HG03095 (cell line): Measurements from ENCODE around the gene ILK.

ENCODE experiments used
- ATAC-seq: cut with Tn5 transposase; IDR thresholded peaks from one replicate; pipeline ENCODE4 v1.9.1; 2021; ENCODE audit warnings: moderate library complexity; ENCODE audit not compliant: unreplicated experiment

The ILK gene

GRCh38 chr11:6633422-6634408 is 30.1 kb downstream of the ILK start:
- no peak for ATAC-seq

DNA sequence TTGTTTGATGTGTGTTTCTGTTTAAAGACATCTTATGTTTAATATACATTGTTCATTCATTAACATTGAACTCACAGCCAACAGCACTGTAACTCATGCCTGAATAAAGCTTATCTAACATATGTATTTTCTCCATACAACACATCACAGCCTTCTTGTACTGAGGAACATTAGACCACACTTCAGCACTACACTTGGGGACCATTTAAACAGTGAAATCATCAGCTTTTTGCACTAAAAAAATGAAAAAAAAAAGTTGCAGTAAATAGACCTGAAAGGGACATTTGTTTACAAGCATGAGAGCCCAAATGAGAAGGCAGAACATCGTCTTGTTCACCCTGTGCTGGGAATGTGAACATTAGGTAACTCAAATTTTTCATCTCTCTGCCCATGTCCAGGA is 31.0 kb downstream of the ILK start:
- no peak for ATAC-seq

DNA sequence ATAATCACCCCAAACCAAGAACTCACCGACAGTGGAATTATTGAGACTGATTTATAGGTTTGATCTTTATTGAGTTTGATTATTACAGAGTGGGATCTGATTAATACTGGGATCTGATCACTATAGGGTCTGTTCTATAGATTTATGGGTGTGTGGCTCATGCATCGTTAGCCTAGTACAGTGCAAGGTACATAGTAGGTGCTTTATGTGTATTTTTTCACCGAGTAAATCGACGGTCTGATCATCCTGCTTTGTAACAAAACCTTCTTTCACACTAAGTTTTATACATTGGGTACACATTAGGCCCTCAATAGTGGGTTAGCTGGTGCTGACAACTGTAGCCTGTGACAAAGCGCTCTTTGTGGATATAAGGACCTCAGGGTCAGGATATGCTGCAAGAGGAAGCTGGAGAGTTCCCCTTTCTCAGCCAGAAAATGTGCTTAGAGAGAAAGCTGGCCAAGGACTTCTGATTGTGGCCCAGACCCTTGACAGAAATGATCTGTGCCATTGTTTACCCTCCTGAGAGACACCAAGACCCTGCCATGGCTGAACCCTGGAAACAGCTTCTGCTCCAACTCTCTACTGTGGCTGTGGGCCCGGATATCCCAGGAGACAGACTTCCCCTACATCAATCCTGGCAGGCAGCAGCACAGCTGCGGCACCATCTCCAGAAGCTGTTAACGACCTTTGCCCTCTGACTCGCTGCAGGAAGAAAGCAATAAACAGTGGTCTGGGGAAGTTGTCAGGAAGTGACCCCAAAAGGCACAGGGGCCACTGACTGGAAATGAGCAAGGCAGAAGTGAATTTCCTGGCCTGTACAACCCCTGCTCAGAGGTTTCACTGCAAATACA is 31.7 kb downstream of the ILK start:
- ATAC-seq, result no peak

GRCh38 chr11:6636480-6636879 is 32.9 kb downstream of the ILK start:
- no peak for ATAC-seq

DNA sequence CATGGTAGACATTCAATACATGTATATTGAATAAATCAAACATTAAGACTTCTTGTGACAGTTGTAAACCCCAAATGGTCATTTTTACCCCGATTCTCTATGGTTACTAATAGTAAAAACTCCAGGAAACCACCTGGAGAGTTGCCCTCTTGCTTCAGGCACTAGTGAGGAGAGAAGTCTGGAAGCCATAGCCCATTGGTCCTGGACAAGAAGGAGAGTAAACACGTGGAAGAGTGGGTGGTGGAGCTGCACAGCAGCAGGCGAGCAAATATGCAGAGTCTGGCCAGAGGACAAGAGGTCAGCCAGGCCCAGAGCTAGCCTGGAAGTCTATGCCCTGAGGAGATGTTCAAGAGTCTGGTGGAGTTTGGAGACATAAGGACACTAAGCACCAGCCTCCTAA is 34.3 kb downstream of the ILK start:
- no peak for ATAC-seq

GRCh38 chr11:6638429-6638828 is 34.9 kb downstream of the ILK start:
- ATAC-seq, result no peak

- no peak for ATAC-seq
Observed at GRCh38 chr11:6640036-6640984, 36.7 kb downstream of the ILK start.

DNA sequence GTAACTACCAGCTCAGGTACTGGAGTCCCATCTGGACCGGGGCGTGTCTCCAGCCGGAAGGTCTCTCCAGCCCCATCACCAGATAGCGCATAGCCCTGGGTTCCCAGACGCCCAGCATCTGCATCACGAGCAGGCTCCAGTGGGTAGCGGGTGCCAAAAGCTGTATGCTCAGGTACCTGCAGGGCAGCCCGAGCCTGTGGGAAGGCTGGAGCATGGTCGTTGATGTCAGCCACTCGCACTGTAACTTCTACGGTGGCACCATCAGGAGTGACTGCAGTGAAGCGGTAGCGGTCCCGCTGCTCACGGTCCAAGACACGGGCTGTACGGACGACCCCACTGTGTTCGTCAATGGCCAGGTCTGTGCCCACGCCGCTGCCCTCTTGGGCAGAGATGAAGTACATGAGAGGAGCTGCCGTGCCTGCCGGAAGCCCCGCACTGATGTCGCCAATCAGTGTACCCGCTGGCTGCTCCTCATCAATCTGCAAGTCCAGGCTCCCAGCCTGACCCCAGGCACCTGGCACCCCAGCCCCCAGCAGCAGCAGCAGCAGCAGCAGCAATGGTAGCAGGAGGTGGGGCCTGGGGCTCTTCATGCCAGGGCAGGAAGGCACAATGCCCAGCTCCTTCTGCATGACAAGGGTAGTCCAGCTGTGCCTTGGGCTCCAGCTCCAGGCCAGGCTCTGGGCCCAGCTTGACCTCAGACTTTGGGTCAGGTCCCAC is 37.6 kb downstream of the ILK start:
- no peak for ATAC-seq

- ATAC-seq, result no peak
Observed at GRCh38 chr11:6642957-6643356, 39.4 kb downstream of the ILK start.

DNA sequence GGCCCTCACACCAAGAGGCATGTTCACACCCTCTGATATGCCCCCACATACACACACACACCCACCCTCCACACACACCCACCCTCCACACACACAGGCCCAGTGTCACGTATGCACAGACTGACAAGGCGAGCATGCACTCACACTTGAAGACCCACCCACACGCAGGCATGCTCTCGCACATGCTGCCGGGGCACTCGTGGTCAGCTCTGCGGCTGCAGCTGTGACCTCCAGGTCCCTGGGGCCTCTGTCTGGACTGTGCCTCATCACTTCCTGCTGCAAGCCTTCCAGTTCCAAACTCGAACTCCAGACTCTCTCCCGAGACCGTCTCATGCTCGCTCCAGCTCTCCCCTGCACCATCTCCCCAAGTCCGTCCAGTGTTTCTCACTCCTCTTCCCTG is 42.5 kb downstream of the ILK start:
- no peak for ATAC-seq

GRCh38 chr11:6646576-6646917 is 43.0 kb downstream of the ILK start:
- no peak for ATAC-seq

DNA sequence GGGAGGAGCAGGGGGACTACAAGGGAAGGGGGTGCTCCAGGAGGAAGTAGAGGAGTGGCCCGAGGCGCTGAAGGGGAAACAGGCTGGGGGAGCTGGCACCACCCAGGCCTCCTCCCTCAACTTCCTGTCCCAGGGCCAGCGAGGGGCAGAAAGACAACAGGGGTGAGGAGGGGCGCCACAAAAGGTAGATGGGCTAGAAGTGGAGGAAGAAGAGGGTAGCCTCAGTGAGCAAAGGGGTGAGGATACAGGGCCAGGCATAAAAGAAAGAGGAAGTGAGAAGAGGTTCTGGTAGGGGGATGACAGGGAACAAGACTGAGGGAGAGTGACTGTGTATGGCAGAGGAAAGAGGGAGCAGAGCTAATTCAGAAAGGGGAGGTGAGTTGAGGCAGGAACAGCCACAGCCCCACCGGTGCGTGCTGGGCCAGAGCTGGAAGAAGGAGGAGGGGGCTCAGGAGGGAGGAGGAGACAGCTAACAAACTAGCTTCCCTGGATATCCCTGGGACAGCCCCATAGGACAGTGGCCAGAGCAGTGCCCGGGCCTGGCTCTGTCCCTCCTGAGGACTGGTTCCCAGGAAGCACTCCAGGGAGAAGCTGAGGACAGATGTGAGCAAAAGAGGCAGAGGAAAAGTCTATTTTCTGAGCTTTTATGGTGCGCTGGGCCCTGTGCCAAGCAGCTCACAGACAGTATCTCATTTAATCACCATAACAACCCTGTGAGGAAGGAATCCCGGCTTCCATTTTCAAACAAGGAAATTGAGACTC is 43.5 kb downstream of the ILK start:
- ATAC-seq, result peak; percentile 93

DNA sequence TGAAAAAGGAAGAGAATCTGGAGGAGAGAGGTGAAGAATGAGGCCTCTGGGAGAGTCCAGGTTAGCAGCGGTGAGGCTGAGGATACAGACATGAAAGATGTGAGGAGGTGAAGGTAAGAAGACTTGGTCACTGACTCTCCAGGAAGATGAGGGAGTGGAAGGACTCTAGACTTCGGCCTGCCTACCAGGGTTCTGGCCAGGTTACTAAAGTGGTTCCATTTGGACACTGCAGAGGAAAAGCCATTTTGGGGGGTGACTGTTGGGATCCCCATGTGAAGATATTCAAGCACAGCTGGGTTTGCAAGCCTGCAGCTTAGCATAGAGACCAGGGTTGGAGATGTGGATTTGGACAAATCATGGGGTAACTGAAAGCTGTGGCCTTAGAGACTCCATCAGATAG is 44.3 kb downstream of the ILK start:
- no peak for ATAC-seq

GRCh38 chr11:6648501-6648900 is 44.9 kb downstream of the ILK start:
- no peak for ATAC-seq

DNA sequence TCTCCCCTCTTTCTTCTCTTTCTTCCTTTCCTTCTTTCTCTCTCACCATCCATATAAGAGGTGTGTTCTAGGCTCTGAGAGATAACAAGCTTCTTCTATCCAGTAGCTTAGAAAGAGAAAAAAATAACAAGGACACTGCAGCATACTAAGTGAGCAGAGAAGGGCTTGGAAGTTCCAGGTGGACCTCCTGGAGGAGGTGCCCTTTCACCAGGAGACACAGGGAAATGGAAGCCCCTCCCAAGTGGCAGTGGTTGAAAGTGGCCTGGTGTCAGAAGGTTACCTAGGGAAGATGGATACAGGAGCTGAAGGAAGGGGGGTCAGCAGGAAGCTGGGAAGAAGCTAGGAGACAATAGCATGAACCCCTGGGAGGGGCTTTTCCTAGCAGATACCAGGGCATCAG is 46.5 kb downstream of the ILK start:
- ATAC-seq, result no peak

- no peak for ATAC-seq
Observed at GRCh38 chr11:6650980-6651379, 47.4 kb downstream of the ILK start.

DNA sequence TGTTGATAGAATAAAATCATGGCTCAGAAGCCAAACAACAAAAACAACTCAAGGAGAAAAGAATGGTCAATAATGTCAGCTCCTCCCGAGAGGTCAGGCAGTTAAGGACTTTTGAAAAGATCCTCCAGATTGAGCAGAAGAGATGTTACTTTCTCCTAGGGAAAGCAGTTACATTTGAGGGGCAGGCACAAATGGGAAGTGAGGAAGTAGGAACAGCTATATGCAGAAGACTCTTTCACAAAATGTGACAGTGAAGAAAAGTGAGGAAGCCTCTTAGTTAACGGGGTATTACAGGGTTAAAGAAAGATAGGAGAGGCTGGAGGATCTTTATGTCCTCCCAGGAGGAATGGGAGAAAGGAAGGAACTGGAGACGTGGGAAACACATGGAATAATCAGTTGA is 48.6 kb downstream of the ILK start:
- no peak for ATAC-seq

- ATAC-seq, result no peak
Observed at GRCh38 chr11:6653097-6653496, 49.5 kb downstream of the ILK start.

- ATAC-seq, result no peak
Observed at GRCh38 chr11:6653656-6654055, 50.1 kb downstream of the ILK start.
